Upper lobe of left lung (tissue), 6 donors: ENCODE measurements around the gene RHOG. TPM values are rescaled to one million over a fixed set of nuclear protein-coding genes. Genes with fewer than 3 reads are reported as not detected.

ENCODE experiments used
- ATAC-seq, 2 donors: fragments of 200-7000 bp; cut with Tn5 transposase; one replicate each; pipeline ENCODE4 v1.9.1; 2022; ENCODE audit warnings: mild to moderate bottlenecking in 2 of 2, moderate library complexity in 2 of 2; ENCODE audit not compliant: low FRiP score in 2 of 2
- DNase-seq, 2 donors: peaks; one replicate each; pipeline ENCODE4 v3.0.0-alpha.2; 2019 to 2020
- H3K27ac ChIP-seq, 4 donors: fragments of 200-600 bp; sonication (generic); one replicate each; pipeline ENCODE4 v1.5.1; 2016 to 2019
- H3K27me3 ChIP-seq, 4 donors: fragments of 200-600 bp; sonication (generic); one replicate each; pipeline ENCODE4 v1.5.1; 2017 to 2019
- H3K36me3 ChIP-seq, 4 donors: fragments of 200-600 bp; sonication (generic); one replicate each; pipeline ENCODE4 v1.5.1; 2016 to 2019
- H3K4me1 ChIP-seq, 4 donors: fragments of 200-600 bp; sonication (generic); one replicate each; pipeline ENCODE4 v1.5.1; 2018 to 2019
- H3K4me3 ChIP-seq, 4 donors: fragments of 200-600 bp; sonication (generic); one replicate each; pipeline ENCODE4 v1.5.1; 2017 to 2019; ENCODE audit warnings: mild to moderate bottlenecking in 2 of 4, moderate library complexity in 1 of 4
- H3K9me3 ChIP-seq, 4 donors: fragments of 200-600 bp; sonication (generic); one replicate each; pipeline ENCODE4 v1.5.1; 2018 to 2019
- CTCF ChIP-seq, 6 experiments: fragments of 450-650 bp in 4 of 6; fragments of 200-600 bp in 2 of 6; sonication (generic) in 2 of 6; IDR thresholded peaks; one replicate each; pipeline ENCODE4 v1.5.1; 2016 to 2019; ENCODE audit warnings: antibody characterized with exemption in 6 of 6
- EP300 ChIP-seq, 4 donors: sonication (generic); formaldehyde crosslinking; IDR thresholded peaks; one replicate each; pipeline ENCODE4 v1.5.1; 2017; ENCODE audit warnings: antibody characterized with exemption in 4 of 4, control low read depth in 2 of 4
- POLR2A ChIP-seq, 4 donors: fragments of 450-650 bp; IDR thresholded peaks; one replicate each; pipeline ENCODE4 v1.5.1; 2016 to 2017; ENCODE audit warnings: antibody characterized with exemption in 4 of 4, mild to moderate bottlenecking in 2 of 4
- POLR2AphosphoS5 ChIP-seq, 2 donors: sonication (generic); formaldehyde crosslinking; IDR thresholded peaks; one replicate each; pipeline ENCODE4 v1.5.1; 2017; ENCODE audit warnings: antibody characterized with exemption in 2 of 2
- WGBS, 2 donors: methylation state at CpG; one replicate each; pipeline ENCODE4 v1.1.5; 2017 to 2018; 5-methylcytosine and 5-hydroxymethylcytosine counted together
- total RNA-seq, 6 donors: library from RNA; depleted of rRNA in 4 of 6; stranded (reverse); fragments of >200 nt in 4 of 6; gene quantifications; one replicate each; pipeline versions ENCODE4 v1.1.0 to v1.2.1, GENCODE V29; 2016 to 2021
- donor health status: DM: no; HTN: no; CAD: no; lungs with moderate emphysema.
- donor health status: DM: no; HTN: yes; CAD: no; lungs with severe emphysema.

RHOG gene
- total RNA-seq, 6 donors from 2014 or later: 67.0 to 137 (median 85.1) TPM

GRCh38 chr11:3849297-3849874 is 8.6 kb upstream of the RHOG start:
- no peak overlapping the region for H3K4me3 ChIP-seq
- H3K4me1 ChIP-seq: peaks cover 2 to 8% (median 6%) of the 10 kb centered on the region in 4 donors
- DNase-seq: no peak
- WGBS, 2 donors: 62 to 64% methylated on average over 10 of the region's 10 CpGs
- no peaks in the 10 kb centered on the region for H3K36me3 ChIP-seq
- peak; percentile 57 to 74 (median 67) for TF ChIP-seq CTCF (IDR thresholded peaks at IDR 0.05)
- no peak for TF ChIP-seq EP300 (IDR thresholded peaks at IDR 0.05)
- TF ChIP-seq POLR2A (IDR thresholded peaks at IDR 0.05): no peak
- no peak for TF ChIP-seq POLR2AphosphoS5 (IDR thresholded peaks at IDR 0.05)
- no peak overlapping the region for H3K27ac ChIP-seq
- H3K9me3 ChIP-seq: no peaks in the 10 kb centered on the region
- no peaks in the 10 kb centered on the region for H3K27me3 ChIP-seq
- ATAC-seq: peak; percentile 73 to 83

- TF ChIP-seq POLR2A (IDR thresholded peaks at IDR 0.05) (no peak), POLR2AphosphoS5 (IDR thresholded peaks at IDR 0.05) (no peak), EP300 (IDR thresholded peaks at IDR 0.05) (no peak), CTCF (IDR thresholded peaks at IDR 0.05) (no peak)
Observed at GRCh38 chr11:3845670-3846069, 4.9 kb upstream of the RHOG start.

GRCh38 chr11:3845246-3845645 is 4.5 kb upstream of the RHOG start:
- no peak overlapping the region for H3K27ac ChIP-seq
- H3K27me3 ChIP-seq: no peaks in the 10 kb centered on the region
- 83 to 100% methylated on average over 1 of the region's 1 CpG for WGBS, 2 donors
- H3K4me1 ChIP-seq: peaks cover 0 to 6% (median 4%) of the 10 kb centered on the region in 4 donors
- ATAC-seq (no peak), DNase-seq (no peak)
- no peaks in the 10 kb centered on the region for H3K9me3 ChIP-seq
- no peak overlapping the region for H3K4me3 ChIP-seq
- TF ChIP-seq POLR2AphosphoS5 (IDR thresholded peaks at IDR 0.05) (no peak), EP300 (IDR thresholded peaks at IDR 0.05) (no peak), CTCF (IDR thresholded peaks at IDR 0.05) (no peak), POLR2A (IDR thresholded peaks at IDR 0.05) (no peak)
- H3K36me3 ChIP-seq: no peaks in the 10 kb centered on the region

More at GRCh38 chr11:3845670-3846069, 4.9 kb upstream of the RHOG start:
- Histone ChIP-seq H3K4me1 (peaks cover 0 to 6% (median 4%) of the 10 kb centered on the region in 4 donors), H3K36me3 (no peaks in the 10 kb centered on the region), H3K27me3 (no peaks in the 10 kb centered on the region), H3K27ac (no peak overlapping the region), H3K4me3 (no peak overlapping the region), H3K9me3 (no peaks in the 10 kb centered on the region)
- ATAC-seq (no peak), DNase-seq (no peak)
- WGBS, 2 donors: 86 to 89% methylated on average over 3 of the region's 3 CpGs

- WGBS, 2 donors: 90 to 96% methylated on average over 3 of the region's 3 CpGs
- Histone ChIP-seq H3K36me3 (no peaks in the 10 kb centered on the region), H3K27ac (no peak overlapping the region), H3K4me1 (peaks cover 16 to 22% (median 17%) of the 10 kb centered on the region in 4 donors), H3K27me3 (no peaks in the 10 kb centered on the region), H3K4me3 (no peak overlapping the region), H3K9me3 (no peaks in the 10 kb centered on the region)
- no peak for ATAC-seq
- no peak for TF ChIP-seq EP300 (IDR thresholded peaks at IDR 0.05)
- TF ChIP-seq CTCF (IDR thresholded peaks at IDR 0.05): no peak
- no peak for TF ChIP-seq POLR2A (IDR thresholded peaks at IDR 0.05)
- TF ChIP-seq POLR2AphosphoS5 (IDR thresholded peaks at IDR 0.05): no peak
- DNase-seq: no peak
Observed at GRCh38 chr11:3843326-3843725, 2.6 kb upstream of the RHOG start.
